Activated CD4-positive, alpha-beta T cell treated with anti-CD3 and anti-CD28 coated beads, Interleukin-2, amount 50 U/mL, for 4 hours (primary cell): Measurements from ENCODE around the gene NFKBIZ.
A peak's percentile ranks its signal among the peaks of the same experiment; 100 is the strongest.

Experiments
- DNase-seq, 2 experiments: peaks; one replicate each; pipeline ENCODE4 v3.0.0-alpha.2; 2020

NFKBIZ gene

DNA sequence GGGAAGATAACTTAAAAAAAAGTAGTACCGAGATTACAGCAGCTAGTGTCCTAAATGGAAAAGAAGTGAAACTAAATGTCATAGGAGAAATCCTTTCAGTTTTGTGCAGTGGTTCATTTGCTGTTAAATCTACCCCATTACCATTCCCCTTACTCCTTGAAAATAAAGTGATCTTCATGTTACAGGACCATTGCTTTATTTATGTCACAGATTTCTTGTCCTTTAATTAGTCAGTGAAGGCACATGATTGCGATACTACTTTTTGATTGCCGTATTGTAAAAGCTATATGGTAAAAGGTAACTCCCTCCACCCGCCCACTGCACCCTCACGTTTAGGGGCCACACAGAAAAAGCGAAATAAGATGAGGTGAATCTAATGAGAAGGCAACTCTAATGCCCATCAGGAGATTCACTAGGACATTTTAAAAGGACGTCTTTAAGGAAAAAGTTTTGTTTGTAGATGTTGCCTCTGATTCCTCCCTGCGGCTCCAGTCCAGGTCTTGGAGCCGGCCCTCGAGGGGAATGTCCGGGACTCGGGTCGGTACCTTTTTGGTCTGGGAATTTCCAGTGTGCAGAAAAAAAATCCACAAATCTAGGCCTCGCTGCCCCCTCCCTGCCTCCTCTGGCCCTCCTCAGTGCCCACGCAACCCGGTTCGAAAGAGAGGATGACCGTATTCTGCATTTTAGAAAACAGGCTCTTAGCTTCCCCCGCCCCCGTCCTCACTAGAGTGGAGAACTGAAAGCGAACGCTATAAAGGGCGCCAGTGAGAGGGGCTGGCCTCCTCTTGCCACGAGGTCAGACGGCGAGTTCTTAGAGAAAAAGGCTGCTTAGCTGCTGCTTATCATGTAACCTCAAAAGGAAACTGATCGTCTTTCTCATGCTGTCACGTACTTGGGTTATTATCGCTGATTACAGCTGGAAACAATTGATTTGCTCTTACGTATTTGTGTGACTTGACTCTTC lies 21.8 kb upstream of the NFKBIZ start:
- peak; percentile 82 to 85 for DNase-seq

GRCh38 chr3:101828276-101828675 lies 21.0 kb upstream of the NFKBIZ start:
- DNase-seq, result no peak

GRCh38 chr3:101828691-101829436 lies 20.4 kb upstream of the NFKBIZ start:
- DNase-seq, result peak; percentile 17 to 39

DNA sequence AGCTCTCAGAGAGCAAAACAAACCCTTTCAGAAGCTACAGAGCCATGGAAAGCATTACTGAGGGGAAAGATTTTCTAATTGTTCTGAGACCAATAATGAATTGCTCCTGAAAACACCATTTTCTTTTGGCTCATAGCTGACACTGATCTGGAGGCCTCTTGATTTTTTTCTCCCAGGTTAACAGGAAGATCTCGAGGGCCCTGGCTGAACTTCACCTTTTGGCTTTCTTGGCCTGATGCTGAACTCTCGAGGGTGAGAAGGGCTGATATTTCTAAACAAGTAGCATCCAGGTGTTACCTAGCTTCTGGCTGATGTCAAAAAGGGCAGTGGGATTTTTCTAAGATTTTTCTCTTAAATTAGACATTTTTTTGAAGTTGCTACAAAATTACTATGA lies 19.9 kb upstream of the NFKBIZ start:
- DNase-seq, result no peak

GRCh38 chr3:101829874-101830273 lies 19.4 kb upstream of the NFKBIZ start:
- no peak for DNase-seq

- no peak for DNase-seq
Observed at GRCh38 chr3:101833446-101833974, 15.8 kb upstream of the NFKBIZ start.

GRCh38 chr3:101835676-101836075 lies 13.6 kb upstream of the NFKBIZ start:
- DNase-seq, result no peak

DNA sequence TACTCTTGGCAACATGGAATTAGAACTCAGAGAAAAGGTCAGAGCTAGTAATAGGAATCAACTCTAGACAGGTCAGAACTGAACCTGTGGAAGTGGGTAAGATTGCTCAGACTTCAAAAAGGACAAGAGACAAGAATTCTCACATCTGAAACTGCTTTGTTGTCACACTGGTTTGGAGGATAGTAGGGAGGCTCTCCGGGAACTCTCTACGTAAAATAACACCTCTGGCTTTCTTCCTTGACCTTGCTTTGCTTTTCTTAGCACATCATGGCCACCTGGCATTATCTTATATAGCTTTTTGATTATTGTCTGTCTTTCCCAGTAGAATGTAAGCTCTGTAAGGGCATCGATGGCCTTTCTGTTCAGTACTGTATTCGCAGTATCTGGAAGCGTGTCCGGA lies 13.2 kb upstream of the NFKBIZ start:
- DNase-seq, result no peak

GRCh38 chr3:101836652-101837598 lies 12.4 kb upstream of the NFKBIZ start:
- DNase-seq, result no peak

GRCh38 chr3:101838691-101839090 lies 10.6 kb upstream of the NFKBIZ start:
- DNase-seq, result no peak

DNA sequence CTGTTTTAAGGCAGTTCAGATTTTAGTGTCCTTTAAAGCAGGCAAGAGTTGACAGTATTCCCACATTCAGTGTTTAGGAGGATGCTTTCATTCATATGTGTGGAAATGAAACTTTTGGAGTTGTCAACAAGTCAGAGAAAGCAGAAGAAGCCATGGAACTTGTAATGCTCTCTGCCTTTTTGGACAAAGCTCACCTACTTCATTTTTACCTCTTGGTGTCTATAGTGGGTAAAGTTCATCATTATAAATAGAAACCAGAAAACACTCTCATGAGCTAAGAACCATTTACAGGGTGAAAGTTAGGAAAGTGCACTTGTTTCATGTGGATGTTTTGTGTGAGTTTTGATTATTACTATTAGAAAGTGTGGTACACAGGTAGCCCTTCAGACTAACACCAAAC lies 9.2 kb upstream of the NFKBIZ start:
- no peak for DNase-seq

- DNase-seq, result no peak
Observed at GRCh38 chr3:101842245-101842934, 6.9 kb upstream of the NFKBIZ start.

GRCh38 chr3:101842935-101843330 lies 6.4 kb upstream of the NFKBIZ start:
- DNase-seq, result no peak

DNA sequence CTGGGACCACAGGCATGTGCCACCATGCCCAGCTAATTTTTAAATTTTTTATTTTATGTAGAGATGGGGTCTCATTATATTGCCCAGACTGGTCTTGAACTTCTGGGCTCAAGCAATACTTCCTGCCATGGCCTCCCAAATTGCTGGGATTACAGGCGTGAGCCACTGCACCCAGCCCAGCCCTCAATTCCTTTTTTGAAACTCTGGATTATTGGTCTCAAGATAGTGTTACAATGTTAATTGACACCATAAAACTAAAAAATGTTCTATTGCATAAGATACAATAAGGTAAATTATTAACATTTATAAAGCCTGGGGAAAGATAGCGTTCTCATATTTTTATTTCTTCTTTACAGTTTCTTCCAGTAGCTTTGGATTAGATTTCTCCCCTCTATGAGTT lies 3.9 kb upstream of the NFKBIZ start:
- DNase-seq, result no peak

GRCh38 chr3:101846709-101847108 lies 2.6 kb upstream of the NFKBIZ start:
- no peak for DNase-seq

DNA sequence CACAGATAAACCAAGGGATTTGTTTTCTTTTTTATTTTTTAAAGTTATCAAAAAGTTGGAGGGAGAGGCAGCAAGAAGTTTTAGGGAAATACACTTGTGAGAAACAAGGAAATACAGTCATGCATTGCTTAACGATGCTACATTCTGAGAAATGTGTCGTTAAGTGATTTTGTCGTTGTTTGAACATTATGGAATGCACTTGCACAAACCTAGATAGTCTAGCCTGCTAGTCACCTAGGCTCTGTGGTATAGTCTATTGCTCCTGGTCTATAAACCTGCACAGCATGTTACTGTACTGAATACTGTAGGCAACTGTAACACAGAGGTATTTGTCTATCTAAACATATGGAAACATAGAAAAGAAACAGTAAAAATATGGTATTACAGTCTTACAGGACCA lies 2.0 kb upstream of the NFKBIZ start:
- DNase-seq, result no peak

DNA sequence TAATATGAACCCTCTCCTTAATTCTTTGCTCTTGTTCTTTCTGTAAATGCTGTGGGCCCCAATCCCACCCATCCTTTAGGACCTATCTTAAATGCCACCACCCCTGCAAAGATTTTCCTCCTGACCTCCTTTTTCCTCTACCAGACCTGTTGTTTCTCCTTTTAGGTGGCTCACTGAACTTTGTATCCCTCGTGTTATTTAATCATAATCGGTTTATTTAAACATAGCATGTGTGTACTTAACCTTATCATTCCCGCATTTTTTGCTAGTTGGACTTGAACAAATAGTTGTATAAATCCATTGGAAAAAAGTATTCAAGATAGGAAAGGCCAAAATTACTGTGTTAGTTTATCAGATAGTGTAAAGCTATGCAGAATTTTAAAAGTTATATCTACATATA lies 988 bp upstream of the NFKBIZ start:
- DNase-seq, result no peak

GRCh38 chr3:101849714-101850245 lies 466 bp downstream of the NFKBIZ start:
- DNase-seq, result peak; percentile 38 to 52

DNA sequence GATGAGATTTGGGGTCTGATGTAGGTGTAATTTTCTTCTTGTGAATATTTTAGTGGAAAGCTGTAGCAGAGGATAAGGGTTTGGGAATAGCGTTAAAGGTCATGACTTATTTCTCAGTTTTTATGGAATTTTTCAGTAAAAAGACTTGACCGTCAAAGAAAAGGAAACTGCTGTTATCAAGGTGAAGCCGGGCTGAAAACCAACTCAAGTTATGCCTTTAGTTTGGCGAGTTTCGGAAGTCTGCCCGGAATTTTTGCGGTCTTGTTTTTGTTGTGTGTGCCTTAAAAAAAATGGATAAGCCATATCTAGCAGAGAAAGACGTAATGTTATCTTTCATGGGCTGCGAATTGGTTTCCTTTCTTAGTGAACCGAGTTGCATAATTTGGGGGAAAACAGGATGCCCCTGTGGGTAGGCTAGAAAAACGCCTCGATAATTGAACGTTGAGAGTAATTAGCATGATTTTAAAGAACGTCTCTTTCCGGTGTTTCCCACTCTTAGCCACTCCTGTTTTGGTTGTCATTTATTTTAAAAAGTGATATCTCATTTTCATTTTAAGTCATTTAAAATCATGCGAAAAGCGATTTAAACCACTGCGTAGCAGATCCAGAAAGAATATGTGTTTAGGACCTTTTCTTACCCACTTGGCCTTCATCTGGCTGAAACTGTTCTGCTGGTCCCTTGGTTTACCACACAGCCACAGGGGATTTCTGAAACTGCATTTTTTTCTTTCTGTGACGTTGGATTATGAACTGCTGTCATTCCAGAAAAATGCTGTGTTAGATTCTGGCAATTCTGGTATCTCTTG lies 1.1 kb downstream of the NFKBIZ start:
- no peak for DNase-seq

GRCh38 chr3:101851072-101851770 lies 1.9 kb downstream of the NFKBIZ start:
- DNase-seq, result no peak
